Non-pigmented ciliary epithelial cell (primary cell): ENCODE measurements around the gene HPS4.
"Not testable (repeated sequence)": the region's sequence is repeated elsewhere in the genome, so short reads cannot be mapped to it uniquely, and the experiment has no call there.

Source experiments
- DNase-seq: peaks from one replicate; pipeline ENCODE4 v3.0.0-alpha.2; 2010; ENCODE audit warnings: low read depth

The HPS4 gene

GRCh38 chr22:26409719-26410335, 73.8 kb downstream of the HPS4 start:
- no peak for DNase-seq

GRCh38 chr22:26408562-26409220, 74.9 kb downstream of the HPS4 start:
- not testable (repeated sequence) for DNase-seq

DNA sequence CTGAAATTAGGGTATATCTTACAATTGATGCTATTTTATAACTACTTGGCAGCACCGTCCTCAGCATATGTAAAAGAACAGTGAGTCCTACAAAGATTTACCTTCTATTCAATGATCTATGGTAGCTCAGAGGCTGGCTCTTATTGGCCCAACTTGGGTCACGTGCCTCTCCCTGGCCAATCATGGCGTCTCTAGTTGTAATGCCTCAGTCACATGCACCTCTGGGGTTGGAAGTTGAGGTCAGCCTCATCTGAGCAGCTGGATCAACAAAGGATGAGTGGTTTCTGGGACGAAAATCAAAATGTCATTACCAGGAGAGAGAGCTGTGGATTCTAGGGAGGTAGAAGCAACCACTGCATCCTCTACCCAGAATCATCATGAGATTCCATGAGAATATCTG, 77.5 kb downstream of the HPS4 start:
- no peak for DNase-seq

DNA sequence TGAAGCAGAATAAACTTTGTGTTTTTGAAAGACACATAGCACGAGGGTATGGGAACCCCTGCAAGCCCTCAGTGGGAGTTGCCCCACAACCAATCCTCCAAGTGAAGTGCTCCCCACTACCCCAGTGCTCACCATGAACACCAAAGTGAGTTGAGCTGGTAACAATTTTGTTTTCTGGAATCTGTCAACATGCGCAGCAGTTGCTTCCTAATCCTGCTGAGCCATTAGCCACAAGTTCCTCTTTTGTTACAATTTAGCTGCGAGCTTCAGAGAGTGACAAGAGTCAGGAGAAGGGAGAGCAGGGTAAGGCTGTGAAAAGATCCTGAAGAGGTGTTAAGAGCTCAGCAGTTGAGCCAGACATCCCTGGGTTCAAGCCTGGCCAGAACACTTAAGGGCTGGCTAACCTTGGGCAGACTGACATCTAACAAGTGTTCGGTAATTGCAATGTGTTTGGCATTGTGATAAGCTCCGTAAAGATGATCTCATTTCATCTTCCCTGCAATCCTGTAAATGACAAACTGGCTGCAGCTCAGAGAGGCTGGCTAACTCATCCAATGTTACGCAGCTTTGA, 78.6 kb downstream of the HPS4 start:
- no peak for DNase-seq

DNA sequence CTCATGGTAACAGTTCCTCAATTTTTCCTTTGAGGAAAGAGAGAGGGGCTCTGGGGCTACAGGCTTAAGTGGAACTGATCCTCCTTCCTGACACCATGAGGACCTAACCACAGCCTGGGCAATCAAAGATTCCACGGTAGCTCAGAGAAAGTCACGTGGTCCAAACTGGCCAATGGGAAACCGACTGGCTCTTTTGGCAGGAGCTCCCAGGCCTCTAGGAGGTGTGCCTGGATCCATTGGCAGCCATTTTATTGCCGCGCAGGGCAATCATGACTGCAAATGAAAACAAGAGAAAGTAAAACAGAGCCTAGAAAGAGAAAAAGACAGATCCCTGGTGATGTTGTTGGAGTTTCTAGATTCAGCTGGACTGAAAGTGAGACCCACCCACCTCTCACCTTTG, 81.9 kb downstream of the HPS4 start:
- no peak for DNase-seq
